H1 (cell line): ENCODE results near the gene PDK4. TPM values are rescaled to one million over a fixed set of nuclear protein-coding genes. Genes with fewer than 3 reads are reported as not detected.

ENCODE experiments used
- CTCF ChIA-PET: fragments of 300-600 bp; sonication (Branson Sonifier 250); formaldehyde crosslinking; loops from one replicate; lab custom pipeline; 2021; ENCODE audit not compliant: partially characterized antibody; lab: Charles Lee
- POLR2A ChIA-PET: fragments of 300-600 bp; sonication (Branson Sonifier 250); formaldehyde crosslinking; loops from one replicate; lab custom pipeline; 2021; ENCODE audit warnings: inconsistent platforms; ENCODE audit not compliant: partially characterized antibody; lab: Charles Lee
- DNase-seq, 2 experiments: peaks; one replicate each; pipeline versions ENCODE4 v3.0.0 to v3.0.0-alpha.2; 2010 to 2022; ENCODE audit warnings: low spot score in 2 of 2, low read depth in 1 of 2, mixed read lengths in 1 of 2
- FAIRE-seq: peaks from 2 replicates; lab custom pipeline; 2011; peaks lifted over from hg19 to GRCh38; lab: Jason Lieb, UNC
- H2AFZ ChIP-seq: 2 replicates; pipeline ENCODE4 v1.8.1; 2012; ENCODE audit warnings: low read length, inconsistent platforms
- H2AK5ac ChIP-seq: 2 replicates; pipeline ENCODE4 v1.6.1; 2013; ENCODE audit warnings: low read depth, low read length
- H2BK120ac ChIP-seq: replicated peaks from 2 replicates; pipeline ENCODE3; 2013; ENCODE audit warnings: low read depth, low read length, inconsistent platforms
- H2BK12ac ChIP-seq: 2 replicates; pipeline ENCODE4 v1.6.1; 2013; ENCODE audit warnings: low read depth, low read length
- H2BK15ac ChIP-seq: 2 replicates; pipeline ENCODE4 v1.6.1; 2013; ENCODE audit warnings: low read length
- H2BK20ac ChIP-seq: 2 replicates; pipeline ENCODE4 v1.6.1; 2013; ENCODE audit warnings: low read length
- H2BK5ac ChIP-seq: 2 replicates; pipeline ENCODE4 v1.6.1; 2013; ENCODE audit warnings: low read depth, low read length
- H3K14ac ChIP-seq: 2 replicates; pipeline ENCODE4 v1.6.1; 2013; ENCODE audit warnings: inconsistent platforms; ENCODE audit not compliant: insufficient read length
- H3K18ac ChIP-seq: 2 replicates; pipeline ENCODE4 v1.6.1; 2013; ENCODE audit warnings: low read length; ENCODE audit errors: extremely low read depth
- H3K23ac ChIP-seq: 2 replicates; pipeline ENCODE4 v1.6.1; 2013; ENCODE audit warnings: inconsistent platforms; ENCODE audit not compliant: insufficient read length
- H3K23me2 ChIP-seq: 2 replicates; pipeline ENCODE4 v1.6.1; 2013; ENCODE audit warnings: low read depth, low read length
- H3K27ac ChIP-seq: 2 replicates; pipeline ENCODE4 v1.6.1; 2011; ENCODE audit warnings: low read depth, low read length, inconsistent platforms
- H3K27me3 ChIP-seq, 4 experiments: replicated peaks in 1 of 4; 1 replicate in 1 of 4; 2 replicates in 3 of 4; pipeline versions ENCODE4 v1.6.1 to v1.8.1; 2011 to 2013; ENCODE audit warnings: low read length in 3 of 4, mild to moderate bottlenecking in 3 of 4, inconsistent platforms in 2 of 4, mixed read lengths in 2 of 4, moderate library complexity in 1 of 4; ENCODE audit not compliant: control insufficient read depth in 3 of 4, insufficient read depth in 3 of 4; ENCODE audit errors: extremely low read depth in 1 of 4
- H3K36me3 ChIP-seq, 4 experiments: 2 replicates each; pipeline versions ENCODE4 v1.6.1 to v1.8.1; 2011 to 2013; ENCODE audit warnings: mild to moderate bottlenecking in 4 of 4, low read length in 3 of 4, moderate library complexity in 2 of 4, control low read depth in 1 of 4, inconsistent platforms in 1 of 4; ENCODE audit not compliant: insufficient read depth in 4 of 4, control insufficient read depth in 2 of 4
- H3K4ac ChIP-seq: replicated peaks from 2 replicates; pipeline ENCODE3; 2013; ENCODE audit warnings: low read length, low read depth, mixed read lengths, inconsistent platforms; ENCODE audit not compliant: insufficient read length
- H3K4me1 ChIP-seq, 4 experiments: replicated peaks in 1 of 4; 1 replicate in 1 of 4; 2 replicates in 3 of 4; pipeline versions ENCODE4 v1.6.1 to v1.8.1; 2011 to 2013; ENCODE audit warnings: low read length in 3 of 4, inconsistent platforms in 2 of 4, mixed read lengths in 1 of 4; ENCODE audit not compliant: insufficient read depth in 4 of 4, control insufficient read depth in 3 of 4
- H3K4me2 ChIP-seq, 2 experiments: 2 replicates each; pipeline versions ENCODE4 v1.6.1 to v1.8.1; 2011 to 2013; ENCODE audit warnings: low read depth in 2 of 2, low read length in 2 of 2, control low read depth in 1 of 2, inconsistent platforms in 1 of 2, mild to moderate bottlenecking in 1 of 2; ENCODE audit not compliant: insufficient read depth in 1 of 2
- H3K4me3 ChIP-seq, 4 experiments: fragments of 200-600, 300-600 bp in 1 of 4; sonication (generic), shearing (Covaris generic), sonication (Bioruptor Twin) in 1 of 4; 2 replicates each; pipeline versions ENCODE4 v1.5.1 to v1.8.1; 2011 to 2016; ENCODE audit warnings: low read length in 4 of 4, low read depth in 3 of 4, control low read depth in 2 of 4, inconsistent platforms in 2 of 4, mild to moderate bottlenecking in 2 of 4, mixed read lengths in 1 of 4, moderate library complexity in 1 of 4; ENCODE audit not compliant: insufficient read depth in 2 of 4; ENCODE audit errors: extremely low read depth in 1 of 4
- H3K56ac ChIP-seq: replicated peaks from 2 replicates; pipeline ENCODE3; 2013; ENCODE audit warnings: low read depth, mild to moderate bottlenecking, mixed read lengths, low read length, inconsistent platforms; ENCODE audit not compliant: insufficient read length
- H3K79me1 ChIP-seq: 2 replicates; pipeline ENCODE4 v1.6.1; 2013; ENCODE audit warnings: low read depth, low read length, control low read depth
- H3K79me2 ChIP-seq, 2 experiments: 2 replicates each; pipeline versions ENCODE4 v1.6.1 to v1.8.1; 2012 to 2013; ENCODE audit warnings: low read length in 2 of 2, mild to moderate bottlenecking in 2 of 2, inconsistent platforms in 1 of 2; ENCODE audit not compliant: insufficient read depth in 2 of 2, control insufficient read depth in 1 of 2
- H3K9ac ChIP-seq, 4 experiments: replicated peaks in 1 of 4; 1 replicate in 1 of 4; 2 replicates in 3 of 4; pipeline versions ENCODE4 v1.6.1 to v1.8.1; 2011 to 2013; ENCODE audit warnings: low read depth in 3 of 4, low read length in 3 of 4, control low read depth in 2 of 4, mild to moderate bottlenecking in 2 of 4, moderate library complexity in 2 of 4, inconsistent platforms in 1 of 4; ENCODE audit errors: extremely low read depth in 1 of 4
- H3K9me3 ChIP-seq, 2 experiments: 2 replicates each; pipeline versions ENCODE4 v1.6.1 to v1.8.1; 2012 to 2013; ENCODE audit warnings: mild to moderate bottlenecking in 2 of 2, moderate library complexity in 2 of 2, control low read depth in 1 of 2, inconsistent platforms in 1 of 2, low read depth in 1 of 2, low read length in 1 of 2, mixed read lengths in 1 of 2; ENCODE audit not compliant: insufficient read depth in 2 of 2
- H4K20me1 ChIP-seq, 2 experiments: replicated peaks in 1 of 2; 2 replicates each; pipeline versions ENCODE3 to v1.8.1; 2011 to 2013; ENCODE audit warnings: inconsistent platforms in 2 of 2, low read length in 2 of 2, mild to moderate bottlenecking in 1 of 2; ENCODE audit not compliant: insufficient read depth in 2 of 2, control insufficient read depth in 1 of 2
- H4K5ac ChIP-seq: 2 replicates; pipeline ENCODE4 v1.6.1; 2013; ENCODE audit warnings: low read length, low read depth, mixed read lengths, inconsistent platforms; ENCODE audit not compliant: insufficient read length
- H4K8ac ChIP-seq: 2 replicates; pipeline ENCODE4 v1.8.0; 2013; ENCODE audit warnings: mild to moderate bottlenecking, moderate library complexity, low read length, inconsistent platforms; ENCODE audit not compliant: insufficient read depth; ENCODE audit errors: extremely low read depth
- H4K91ac ChIP-seq: replicated peaks from 2 replicates; pipeline ENCODE3; 2013; ENCODE audit warnings: low read length, mixed read lengths, inconsistent platforms; ENCODE audit not compliant: insufficient read length
- E2F6 ChIP-seq: IDR thresholded peaks from 2 replicates; pipeline ENCODE4 v1.6.1; 2012; ENCODE audit warnings: inconsistent platforms
- WGBS, 2 experiments: shearing (Covaris generic) in 1 of 2; methylation state at CpG; one replicate each; pipeline versions ENCODE4 v1.1.6 to v1.1.7; 2013 to 2015; ENCODE audit warnings: low lambda C conversion rate in 2 of 2, mixed read lengths in 2 of 2, inconsistent platforms in 1 of 2, low coverage in 1 of 2, missing lambda C conversion rate in 1 of 2; ENCODE audit not compliant: insufficient replicate concordance in 2 of 2, insufficient coverage in 1 of 2, insufficient read length in 1 of 2; ENCODE audit errors: extremely low coverage in 1 of 2, missing lambda C conversion rate in 1 of 2; 5-methylcytosine and 5-hydroxymethylcytosine counted together
- polyA plus RNA-seq, 7 experiments: library from polyadenylated mRNA; depleted of rRNA in 3 of 7; stranded (reverse) in 5 of 7; unstranded in 2 of 7; fragments of >200 nt in 5 of 7; fragments of 200-250 nt in 2 of 7; gene quantifications; 1 replicate in 5 of 7; 2 replicates in 1 of 7; 4 replicates in 1 of 7; pipeline versions ENCODE4 v1.2.1 to v1.2.3, GENCODE V29; 2011 to 2013; ENCODE audit warnings: missing spikeins in 2 of 7, mixed read lengths in 2 of 7
- total RNA-seq: library from RNA; stranded (reverse); fragmentation: NEBNext Ultra II Directional; extraction: Animal tissue kit (Norgen Biotek cat#: 25700); gene quantifications from 2 replicates; pipeline ENCODE4 v1.2.1, GENCODE V29; 2021

PDK4 gene
- total and polyA plus RNA-seq, 2 of the 8 experiments (the other 6 are each of a cell fraction or from before 2014, with no cell fraction given), result 0.26 TPM; not detected in 1

- Histone ChIP-seq H2AK5ac (no peak overlapping the region), H3K79me1 (no peaks in the 10 kb centered on the region), H2BK20ac (no peak overlapping the region), H2BK15ac (no peak overlapping the region), H4K20me1 (no peaks in the 10 kb centered on the region), H4K5ac (no peak overlapping the region), H3K4me3 (no peak overlapping the region), H3K18ac (no peak overlapping the region), H2BK12ac (no peak overlapping the region), H3K4me1 (no peaks in the 10 kb centered on the region), H3K9ac (no peak overlapping the region), H3K4me2 (no peak overlapping the region), H4K8ac (no peak overlapping the region), H2AFZ (no peak overlapping the region), H3K23ac (no peak overlapping the region), H3K4ac (no peak overlapping the region), H2BK5ac (no peak overlapping the region), H4K91ac (no peak overlapping the region), H3K23me2 (no peaks in the 10 kb centered on the region), H2BK120ac (no peak overlapping the region), H3K27me3 (no peaks in the 10 kb centered on the region; a peak in 2 of 7 replicates), H3K9me3 (no peaks in the 10 kb centered on the region), H3K14ac (no peak overlapping the region), H3K36me3 (no peaks in the 10 kb centered on the region), H3K27ac (no peak overlapping the region), H3K79me2 (no peaks in the 10 kb centered on the region), H3K56ac (no peak overlapping the region)
- WGBS, 2 experiments, result 90% methylated on average over 2 of the region's 2 CpGs; no CpG with 5 or more reads in 1 of the 2 experiments
- ChIA-PET POLR2A (no interaction called here), CTCF (no interaction called here)
- DNase-seq (no peak), FAIRE-seq (no peak)
- TF ChIP-seq E2F6, result no peak
Measured at GRCh38 chr7:95611224-95611623, 14.9 kb upstream of the PDK4 start.
